PC-9 (cell line): Measurements from ENCODE around the gene TOP1.
A peak's percentile ranks its signal among the peaks of the same experiment; 100 is the strongest.

Experiments
- EZH2 ChIP-seq: fragments of 200-600 bp; sonication (generic); IDR thresholded peaks from 2 replicates; pipeline ENCODE4 v1.8.0; 2017; ENCODE audit warnings: antibody characterized with exemption, low read depth
- TF ChIP-seq, protein P1 (sequence below): fragments of 200-600 bp; sonication (generic); conservative IDR thresholded peaks from 2 replicates; pipeline ENCODE4 v1.6.1; 2017; ENCODE audit warnings: mixed run types, antibody characterized with exemption, mild to moderate bottlenecking, moderate library complexity

DNA sequence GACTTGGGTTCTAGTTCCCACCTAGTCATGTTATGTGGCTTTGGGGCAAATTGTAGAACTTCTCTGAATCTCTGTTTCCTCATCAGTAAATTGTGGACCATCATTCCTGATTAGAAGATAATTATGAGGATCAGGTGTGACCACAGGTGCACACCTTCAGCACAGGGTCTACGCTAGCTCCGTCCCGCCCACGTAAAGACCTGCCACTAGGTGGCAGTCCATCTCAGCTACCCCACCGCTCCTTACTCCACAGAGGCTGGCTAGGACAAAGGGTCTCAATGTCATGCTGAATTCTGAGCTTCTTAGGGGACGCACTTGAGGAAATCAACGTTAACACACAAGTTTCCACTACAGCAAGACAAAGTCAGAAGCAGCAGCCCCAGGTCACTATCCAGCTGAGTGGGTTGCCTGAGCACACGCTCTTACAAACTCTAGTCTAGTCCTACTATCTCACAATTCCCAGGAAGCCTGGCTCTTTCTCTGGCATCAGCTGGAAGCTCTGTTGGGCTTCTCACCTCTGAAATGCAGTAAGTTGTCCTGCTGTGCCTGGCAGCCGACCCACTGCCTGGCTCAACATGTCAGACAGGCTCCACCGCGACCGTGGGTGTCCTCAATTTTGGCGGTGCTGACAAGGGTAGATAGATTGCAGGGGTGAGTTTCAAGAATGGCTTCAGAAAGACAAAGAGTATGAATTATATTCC, 106.7 kb downstream of the TOP1 start:
- TF ChIP-seq, protein P1, sequence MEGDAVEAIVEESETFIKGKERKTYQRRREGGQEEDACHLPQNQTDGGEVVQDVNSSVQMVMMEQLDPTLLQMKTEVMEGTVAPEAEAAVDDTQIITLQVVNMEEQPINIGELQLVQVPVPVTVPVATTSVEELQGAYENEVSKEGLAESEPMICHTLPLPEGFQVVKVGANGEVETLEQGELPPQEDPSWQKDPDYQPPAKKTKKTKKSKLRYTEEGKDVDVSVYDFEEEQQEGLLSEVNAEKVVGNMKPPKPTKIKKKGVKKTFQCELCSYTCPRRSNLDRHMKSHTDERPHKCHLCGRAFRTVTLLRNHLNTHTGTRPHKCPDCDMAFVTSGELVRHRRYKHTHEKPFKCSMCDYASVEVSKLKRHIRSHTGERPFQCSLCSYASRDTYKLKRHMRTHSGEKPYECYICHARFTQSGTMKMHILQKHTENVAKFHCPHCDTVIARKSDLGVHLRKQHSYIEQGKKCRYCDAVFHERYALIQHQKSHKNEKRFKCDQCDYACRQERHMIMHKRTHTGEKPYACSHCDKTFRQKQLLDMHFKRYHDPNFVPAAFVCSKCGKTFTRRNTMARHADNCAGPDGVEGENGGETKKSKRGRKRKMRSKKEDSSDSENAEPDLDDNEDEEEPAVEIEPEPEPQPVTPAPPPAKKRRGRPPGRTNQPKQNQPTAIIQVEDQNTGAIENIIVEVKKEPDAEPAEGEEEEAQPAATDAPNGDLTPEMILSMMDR, result peak; percentile 91
- TF ChIP-seq EZH2, result no peak
